A673 (cell line): Measurements from ENCODE around the gene SORBS2. TPM values are rescaled to one million over a fixed set of nuclear protein-coding genes. Genes with fewer than 3 reads are reported as not detected.

Experiments used
- BruUV-seq: library from RNA; stranded (reverse); fragments of 400-500 nt; replicated peaks from 2 replicates; lab custom pipeline; 2021; lab: Mats Ljungman, UMichigan
- CTCF ChIA-PET: fragments of 300-600 bp; sonication (Branson Sonifier 250); formaldehyde crosslinking; loops from one replicate; lab custom pipeline; 2022; ENCODE audit warnings: antibody characterized with exemption; lab: Charles Lee
- POLR2A ChIA-PET: fragments of 300-600 bp; sonication (Branson Sonifier 250); formaldehyde crosslinking; loops from one replicate; lab custom pipeline; 2022; ENCODE audit warnings: antibody characterized with exemption; ENCODE audit not compliant: low non-redundant PET; lab: Charles Lee
- DNase-seq: peaks from one replicate; pipeline ENCODE4 v3.0.0-alpha.2; 2015; ENCODE audit warnings: low spot score
- H3K27ac ChIP-seq: fragments of 200-600 bp; sonication (generic); 2 replicates; pipeline ENCODE4 v1.5.1; 2016; ENCODE audit warnings: mixed run types, low read depth, mild to moderate bottlenecking, mixed read lengths, antibody characterized with exemption, low read length; ENCODE audit not compliant: poor library complexity, severe bottlenecking
- H3K27me3 ChIP-seq: fragments of 200-600 bp; sonication (generic); replicated peaks from 2 replicates; pipeline ENCODE4 v1.6.1; 2017; ENCODE audit warnings: mixed run types, low read depth, mild to moderate bottlenecking, mixed read lengths, antibody characterized with exemption, low read length; ENCODE audit not compliant: insufficient read depth, poor library complexity
- H3K36me3 ChIP-seq: fragments of 200-600 bp; sonication (generic); 2 replicates; pipeline ENCODE4 v1.6.1; 2016; ENCODE audit warnings: mixed run types, mild to moderate bottlenecking, mixed read lengths, antibody characterized with exemption, low read length; ENCODE audit not compliant: insufficient read depth, poor library complexity, severe bottlenecking
- H3K4me1 ChIP-seq: fragments of 200-600 bp; sonication (generic); 2 replicates; pipeline ENCODE4 v1.6.1; 2017; ENCODE audit warnings: mixed run types, mild to moderate bottlenecking, mixed read lengths, antibody characterized with exemption, low read length; ENCODE audit not compliant: insufficient read depth, poor library complexity, severe bottlenecking
- H3K4me3 ChIP-seq: fragments of 200-600 bp; sonication (generic); 2 replicates; pipeline ENCODE4 v1.5.1; 2016; ENCODE audit warnings: low read depth, mixed run types, mild to moderate bottlenecking, mixed read lengths, low read length; ENCODE audit not compliant: poor library complexity, severe bottlenecking
- H3K9me3 ChIP-seq: fragments of 200-600 bp; sonication (generic); 2 replicates; pipeline ENCODE4 v1.6.1; 2016; ENCODE audit warnings: mixed run types, low read depth, mild to moderate bottlenecking, mixed read lengths, antibody characterized with exemption, low read length; ENCODE audit not compliant: poor library complexity, severe bottlenecking
- CTCF ChIP-seq: fragments of 300-800, 200-600 bp; sonication (generic); conservative IDR thresholded peaks from 2 replicates; pipeline ENCODE4 v1.5.1; 2017; ENCODE audit warnings: low read depth, mild to moderate bottlenecking, antibody characterized with exemption, low read length, moderate library complexity, mixed read lengths
- EZH2 ChIP-seq: fragments of 200-600 bp; sonication (generic); IDR thresholded peaks from 2 replicates; pipeline ENCODE4 v1.6.1; 2017; ENCODE audit warnings: borderline replicate concordance, low read depth, mild to moderate bottlenecking, mixed read lengths, antibody characterized with exemption, low read length; ENCODE audit not compliant: poor library complexity, severe bottlenecking
- intact Hi-C: fragments of 100-400 bp; cut with micrococcal nuclease; formaldehyde crosslinking; loops from one replicate; pipeline ENCODE4 v1.10.0; 2022; ENCODE audit not compliant: unreplicated experiment
- total RNA-seq: library from RNA; stranded (reverse); gene quantifications from 2 replicates; pipeline ENCODE4 v1.2.3, GENCODE V29; 2021

Gene SORBS2
- total RNA-seq, 1 experiment from 2014 or later: not detected

GRCh38 chr4:185729391-185729804, 82.6 kb downstream of the SORBS2 start:
- no peak overlapping the region for H3K27ac ChIP-seq
- CTCF ChIA-PET: no interaction called here

GRCh38 chr4:185728893-185729292, 83.1 kb downstream of the SORBS2 start:
- Histone ChIP-seq H3K27ac (no peak overlapping the region), H3K9me3 (no peaks in the 10 kb centered on the region), H3K27me3 (peaks cover 39% of the 10 kb centered on the region), H3K36me3 (no peaks in the 10 kb centered on the region), H3K4me1 (no peaks in the 10 kb centered on the region), H3K4me3 (no peak overlapping the region)
- no TSS peak for BruUV-seq
- no peak for DNase-seq
- no peak for TF ChIP-seq EZH2
- TF ChIP-seq CTCF: no peak
- ChIA-PET POLR2A (no interaction called here), CTCF (no interaction called here)
- intact Hi-C loops: no loop called here

More at GRCh38 chr4:185729391-185729804, 82.6 kb downstream of the SORBS2 start:
- Histone ChIP-seq H3K4me1 (no peaks in the 10 kb centered on the region), H3K27me3 (peaks cover 35% of the 10 kb centered on the region), H3K4me3 (no peak overlapping the region), H3K36me3 (no peaks in the 10 kb centered on the region), H3K9me3 (no peaks in the 10 kb centered on the region)
- BruUV-seq: no TSS peak
- POLR2A ChIA-PET: no interaction called here
- no peak for DNase-seq
- intact Hi-C loops: no loop called here
- TF ChIP-seq EZH2: no peak
- TF ChIP-seq CTCF: no peak

DNA sequence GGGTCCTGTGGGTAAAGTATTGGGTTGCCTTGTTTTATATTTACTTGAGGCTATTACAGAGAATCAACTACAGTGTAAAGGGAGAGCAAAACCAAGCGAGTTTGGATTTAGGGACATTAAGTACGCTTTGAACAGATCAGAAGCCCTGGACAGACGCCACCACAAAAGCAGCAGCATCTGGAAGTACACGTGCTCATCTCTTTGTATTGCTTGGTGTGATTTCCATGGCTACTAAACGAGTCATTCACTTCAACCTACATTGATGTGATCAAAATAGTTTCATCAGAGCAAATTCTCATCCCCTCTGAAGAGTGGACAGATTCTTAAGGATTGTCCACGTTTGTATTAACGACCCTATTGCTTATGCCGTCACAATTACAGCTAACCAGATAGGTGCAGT, 85.1 kb downstream of the SORBS2 start:
- Histone ChIP-seq H3K9me3 (no peaks in the 10 kb centered on the region), H3K4me3 (no peak overlapping the region), H3K27me3 (peaks cover 46% of the 10 kb centered on the region), H3K4me1 (no peaks in the 10 kb centered on the region), H3K27ac (no peak overlapping the region), H3K36me3 (no peaks in the 10 kb centered on the region)
- ChIA-PET CTCF (no interaction called here), POLR2A (no interaction called here)
- intact Hi-C loops: no loop called here
- no TSS peak for BruUV-seq
- TF ChIP-seq EZH2 (no peak), CTCF (no peak)
- DNase-seq: no peak
